HAP-1 (cell line): ENCODE data around the gene HLA-DOB.
"Not testable (repeated sequence)": the region's sequence is repeated elsewhere in the genome, so short reads cannot be mapped to it uniquely, and the experiment has no call there.

Experiments used
- DNase-seq, 2 experiments: peaks; one replicate each; pipeline ENCODE4 v3.0.0-alpha.2; 2016 to 2020; ENCODE audit warnings: low spot score in 2 of 2
- H3K27me3 ChIP-seq: fragments of 250-450 bp; sonication (Bioruptor Pico); 2 replicates; pipeline ENCODE4 v1.5.1; 2020; ENCODE audit warnings: low read depth, mild to moderate bottlenecking, moderate library complexity
- H3K36me3 ChIP-seq: fragments of 250-450 bp; sonication (Bioruptor Pico); replicated peaks from 2 replicates; pipeline ENCODE4 v1.5.1; 2020; ENCODE audit warnings: mild to moderate bottlenecking
- H3K4me1 ChIP-seq: fragments of 250-450 bp; sonication (Bioruptor Pico); 2 replicates; pipeline ENCODE4 v1.5.1; 2020; ENCODE audit warnings: mild to moderate bottlenecking
- H3K4me3 ChIP-seq: fragments of 250-450 bp; sonication (Bioruptor Pico); 2 replicates; pipeline ENCODE4 v1.5.1; 2020; ENCODE audit warnings: mild to moderate bottlenecking, moderate library complexity
- H3K9me3 ChIP-seq: fragments of 250-450 bp; sonication (Bioruptor Pico); 2 replicates; pipeline ENCODE4 v1.5.1; 2020; ENCODE audit warnings: mild to moderate bottlenecking, moderate library complexity
- in situ Hi-C: fragments of 300-500 bp; cut with MboI; formaldehyde crosslinking; loops from 3 replicates; pipeline ENCODE4 v1.14.3; 2020; ENCODE audit warnings: low sequenced_read_pairs, inconsistent platforms, mixed read lengths

Gene HLA-DOB

DNA sequence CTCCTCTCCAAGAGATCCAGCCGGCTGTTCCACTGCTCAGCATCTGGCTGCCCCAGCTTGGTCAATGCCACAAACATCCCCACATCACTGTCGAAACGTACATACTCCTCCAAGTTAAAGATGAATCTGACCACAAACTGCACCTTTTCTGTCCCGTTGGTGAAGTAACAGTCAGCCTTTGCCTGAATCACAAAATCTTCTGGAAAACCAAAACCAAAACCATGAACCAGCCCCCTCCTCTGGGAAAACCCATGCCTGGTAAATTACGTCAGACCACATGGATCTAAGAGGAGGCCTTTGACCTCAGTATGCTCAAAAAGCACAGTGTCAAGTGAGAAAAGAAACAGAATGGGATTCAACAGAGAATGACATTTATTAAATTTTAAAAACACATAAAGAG, 1.7 kb downstream of the HLA-DOB start:
- in situ Hi-C loops = no loop called here
- H3K36me3 ChIP-seq = no peaks in the 10 kb centered on the region
- no peak for DNase-seq

DNA sequence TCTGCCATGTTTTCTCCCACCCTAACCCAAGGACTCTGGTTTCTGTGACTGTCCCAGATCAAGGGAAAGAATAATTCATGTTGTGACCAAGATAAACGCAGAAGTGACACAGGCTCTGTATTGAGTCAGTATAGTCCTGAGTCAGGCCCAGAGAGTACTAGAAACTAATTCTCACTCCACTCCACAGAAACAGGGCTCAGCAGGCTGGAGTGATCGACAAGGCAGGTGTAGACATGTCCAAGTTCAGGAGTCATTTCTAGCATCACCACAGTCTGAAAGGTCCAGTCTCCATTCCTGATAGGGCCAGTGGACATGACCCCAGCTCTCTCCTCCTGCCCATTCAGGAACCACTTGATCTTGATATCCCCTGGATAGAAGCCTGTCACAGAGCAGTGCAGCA, 2.7 kb downstream of the HLA-DOB start:
- Histone ChIP-seq H3K4me1 (peaks cover 7% of the 10 kb centered on the region), H3K36me3 (no peaks in the 10 kb centered on the region), H3K9me3 (no peaks in the 10 kb centered on the region), H3K27me3 (no peaks in the 10 kb centered on the region), H3K4me3 (no peak overlapping the region)
- DNase-seq = no peak
- in situ Hi-C loops = no loop called here

More for the DNA sequence above, 1.7 kb downstream of the HLA-DOB start:
- H3K4me1 ChIP-seq = peaks cover 7% of the 10 kb centered on the region
- H3K4me3 ChIP-seq = no peak overlapping the region
- no peaks in the 10 kb centered on the region for H3K27me3 ChIP-seq
- no peaks in the 10 kb centered on the region for H3K9me3 ChIP-seq

DNA sequence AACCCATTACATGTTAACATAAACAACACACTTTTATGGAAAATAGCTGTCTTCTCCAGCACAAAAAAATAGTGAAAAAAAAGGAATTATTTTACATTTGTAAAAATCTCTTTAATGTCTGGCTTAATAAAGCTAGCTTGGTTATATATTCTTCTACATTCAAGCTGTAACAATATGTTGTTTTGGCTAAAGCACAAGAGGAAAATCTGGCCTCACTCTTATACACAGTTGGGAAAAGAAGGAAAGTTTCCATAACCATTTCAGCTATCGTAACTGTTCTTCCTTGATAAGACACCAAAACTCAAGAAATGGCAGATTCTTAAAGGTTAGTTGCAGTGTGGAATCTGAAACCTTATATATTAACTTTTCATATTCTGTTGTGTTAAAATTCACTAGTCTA, 7.6 kb downstream of the HLA-DOB start:
- DNase-seq = no peak
- no peaks in the 10 kb centered on the region for H3K9me3 ChIP-seq
- H3K4me3 ChIP-seq = no peak overlapping the region
- in situ Hi-C loops = no loop called here
- peaks cover 9% of the 10 kb centered on the region for H3K27me3 ChIP-seq
- no peaks in the 10 kb centered on the region for H3K36me3 ChIP-seq
- no peaks in the 10 kb centered on the region for H3K4me1 ChIP-seq

DNA sequence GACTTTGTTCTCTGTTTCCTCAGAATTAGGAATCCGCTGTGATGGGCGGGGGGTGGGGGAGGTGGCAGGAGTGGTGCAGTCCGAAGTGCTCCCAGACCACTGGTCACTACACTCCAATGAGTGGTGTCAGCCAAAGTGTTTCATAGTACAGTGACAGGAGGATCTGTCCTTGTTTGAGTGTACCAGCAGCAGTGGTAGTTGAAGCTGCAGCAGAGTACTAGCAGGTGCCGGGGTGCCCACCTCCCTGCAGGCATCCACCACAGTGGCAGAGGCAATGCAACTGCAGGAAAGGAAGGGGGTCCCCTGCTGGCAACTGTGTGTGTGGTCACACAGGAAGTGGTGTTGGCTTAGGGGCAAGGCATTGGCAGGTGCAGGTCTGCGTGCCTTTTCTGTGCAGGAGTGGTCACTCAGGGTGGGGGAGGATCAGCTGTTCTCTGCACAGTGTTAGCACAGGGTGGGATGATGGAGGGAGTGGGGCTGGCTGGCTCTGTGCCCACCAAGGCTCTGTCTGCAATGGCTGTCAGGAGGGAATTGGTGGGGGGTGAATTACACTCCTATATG, 9.7 kb downstream of the HLA-DOB start:
- peaks cover 27% of the 10 kb centered on the region for H3K27me3 ChIP-seq
- no peaks in the 10 kb centered on the region for H3K36me3 ChIP-seq
- H3K9me3 ChIP-seq = no peaks in the 10 kb centered on the region
- in situ Hi-C loops = no loop called here
- no peak overlapping the region for H3K4me3 ChIP-seq
- H3K4me1 ChIP-seq = no peaks in the 10 kb centered on the region
- no peak for DNase-seq

DNA sequence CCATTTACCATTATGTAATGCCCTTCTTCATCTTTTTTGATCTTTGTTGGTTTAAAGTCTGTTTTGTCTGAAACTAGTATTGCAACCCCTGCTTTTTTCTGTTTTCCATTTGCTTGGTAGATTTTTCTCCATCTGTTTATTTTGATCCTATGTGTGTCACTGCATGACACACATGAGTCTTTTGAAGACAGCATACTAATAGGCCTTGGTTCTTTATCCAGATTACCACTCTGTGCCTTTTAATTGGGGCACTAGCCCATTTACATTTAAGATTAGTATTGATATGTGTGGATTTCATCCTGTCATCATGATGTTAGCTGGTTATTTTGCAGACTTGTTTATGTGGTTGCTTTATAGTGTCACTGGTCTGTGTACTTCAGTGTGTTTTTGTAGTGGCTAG, 11.4 kb downstream of the HLA-DOB start:
- H3K36me3 ChIP-seq, H3K9me3 ChIP-seq, DNase-seq, H3K4me1 ChIP-seq, in situ Hi-C loops, H3K4me3 ChIP-seq: not testable (repeated sequence)
- H3K27me3 ChIP-seq = peaks cover 29% of the 10 kb centered on the region

DNA sequence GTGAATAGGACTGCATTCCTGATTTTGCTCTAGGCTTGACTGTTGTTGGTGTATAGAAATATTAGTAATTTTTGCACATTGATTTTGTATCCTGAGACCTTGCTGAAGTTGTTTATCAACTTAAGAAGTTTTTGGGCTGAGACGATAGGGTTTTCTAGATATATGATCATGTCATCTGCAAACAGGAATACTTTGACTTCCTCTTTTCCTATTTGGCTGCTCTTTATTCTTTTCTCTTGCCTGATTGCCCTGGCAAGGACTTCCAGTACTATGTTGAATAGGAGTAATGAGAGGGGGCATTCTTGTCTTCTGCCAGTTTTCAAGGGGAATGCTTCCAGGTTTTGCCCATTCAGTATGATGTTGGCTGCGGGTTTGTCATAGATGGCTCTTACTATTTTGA, 13.4 kb downstream of the HLA-DOB start:
- H3K36me3 ChIP-seq = no peaks in the 10 kb centered on the region
- H3K9me3 ChIP-seq = no peaks in the 10 kb centered on the region
- H3K4me3 ChIP-seq = no peak overlapping the region
- no peaks in the 10 kb centered on the region for H3K4me1 ChIP-seq
- in situ Hi-C loops = no loop called here
- peaks cover 33% of the 10 kb centered on the region for H3K27me3 ChIP-seq
- DNase-seq = no peak

DNA sequence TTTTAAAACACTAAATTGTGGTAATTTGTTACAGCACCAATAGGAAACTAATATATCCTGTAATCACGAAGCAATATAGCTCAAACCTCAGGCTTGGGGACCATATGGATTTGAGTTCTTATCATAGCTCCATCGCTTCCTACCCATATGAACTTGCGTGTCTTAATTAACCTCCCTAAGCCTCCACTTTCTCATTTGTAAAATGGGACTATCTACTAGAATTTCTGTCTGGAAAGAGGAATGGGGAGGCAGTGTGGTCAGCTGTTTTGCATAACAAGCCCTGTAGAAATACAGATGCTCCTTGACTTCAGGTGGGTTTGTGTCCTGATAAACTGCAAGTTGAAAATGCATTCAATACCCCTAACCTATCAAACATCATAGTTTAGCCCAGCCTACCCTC, 17.1 kb downstream of the HLA-DOB start:
- H3K4me3 ChIP-seq = no peak overlapping the region
- H3K4me1 ChIP-seq = 0 out of 2 replicates have a peak, but pooled peaks cover 3% of the 10 kb centered on the region
- in situ Hi-C loops = loop anchor here (5.0 to 25.0 kb wide), 3 partner anchors 387 to 715 kb away; no protein-coding TSS in a partner anchor
- H3K9me3 ChIP-seq = no peaks in the 10 kb centered on the region
- H3K27me3 ChIP-seq = peaks cover 36% of the 10 kb centered on the region
- no peak for DNase-seq
- no peaks in the 10 kb centered on the region for H3K36me3 ChIP-seq

DNA sequence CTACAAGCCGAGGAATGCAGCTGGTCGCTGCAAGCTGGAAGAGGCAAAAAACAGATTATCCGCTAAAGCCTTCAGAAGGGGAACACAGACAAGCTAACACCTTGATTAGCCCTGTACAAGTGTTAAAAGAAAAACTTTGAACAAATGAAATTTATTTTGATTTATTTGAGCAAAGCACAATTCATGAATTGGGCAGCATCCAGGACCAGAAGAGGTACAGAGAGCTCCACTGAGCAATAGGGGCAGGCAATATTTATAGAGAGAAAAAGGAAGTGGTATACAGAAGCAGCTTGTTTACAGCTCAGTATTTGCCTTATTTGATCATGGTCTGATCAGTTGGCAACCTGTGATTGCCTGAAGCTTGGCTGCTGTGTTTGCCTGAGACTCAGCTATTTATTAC, 17.6 kb downstream of the HLA-DOB start:
- no peak overlapping the region for H3K4me3 ChIP-seq
- no peak for DNase-seq
- in situ Hi-C loops = loop anchor here (5.0 to 25.0 kb wide), 3 partner anchors 387 to 714 kb away; no protein-coding TSS in a partner anchor
- no peaks in the 10 kb centered on the region for H3K36me3 ChIP-seq
- no peaks in the 10 kb centered on the region for H3K9me3 ChIP-seq
- H3K27me3 ChIP-seq = peaks cover 36% of the 10 kb centered on the region
- H3K4me1 ChIP-seq = 0 out of 2 replicates have a peak, but pooled peaks cover 3% of the 10 kb centered on the region

DNA sequence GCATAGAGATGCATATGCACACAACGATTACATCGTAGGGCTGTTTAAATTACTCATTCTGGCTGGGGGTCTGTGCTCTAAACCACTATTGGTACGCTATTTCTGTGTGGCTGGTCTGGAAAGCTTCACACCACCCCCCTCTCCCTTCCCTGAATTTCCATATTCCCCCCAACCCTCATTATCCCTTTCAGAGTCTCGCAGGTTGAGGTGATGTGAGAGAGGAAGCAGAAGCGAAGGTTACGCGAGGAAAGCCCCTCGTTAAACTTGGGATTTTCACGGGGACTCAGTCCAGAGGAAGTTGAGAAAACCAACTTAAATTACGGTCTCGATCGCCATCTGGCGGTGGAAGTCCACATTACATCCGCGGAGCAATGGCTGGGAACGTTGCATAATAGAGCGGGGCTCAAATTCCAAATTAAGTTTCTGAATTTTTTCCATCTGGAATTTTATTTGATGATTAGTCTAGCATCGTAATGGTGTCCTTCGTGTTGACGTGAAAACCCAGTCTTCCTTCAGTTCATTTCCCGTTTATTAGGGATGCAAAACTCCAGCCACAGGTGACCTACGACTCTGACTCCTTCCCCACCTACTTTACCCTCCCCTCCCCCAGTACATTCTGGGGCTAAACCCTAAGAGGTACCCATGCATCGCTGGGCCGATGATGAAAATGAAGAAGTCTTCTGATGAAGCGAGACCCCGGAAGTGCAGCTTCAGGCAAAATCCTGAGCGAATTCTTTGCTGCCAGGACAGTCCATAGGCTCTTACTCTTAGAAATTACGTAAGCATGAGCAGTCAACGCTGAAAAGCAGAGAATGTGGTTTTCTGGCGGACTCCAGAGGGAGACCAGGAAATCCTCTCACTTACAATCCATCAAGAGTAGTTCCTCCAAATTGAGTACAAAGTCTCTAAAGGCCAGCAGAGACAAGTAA, 19.7 kb downstream of the HLA-DOB start:
- H3K4me3 ChIP-seq = peak overlapping the region; percentile 8; the same call in 1 of the 2 replicates
- no peaks in the 10 kb centered on the region for H3K36me3 ChIP-seq
- DNase-seq = peak; percentile 48 to 87
- H3K4me1 ChIP-seq = 0 out of 2 replicates have a peak, but pooled peaks cover 3% of the 10 kb centered on the region
- H3K9me3 ChIP-seq = no peaks in the 10 kb centered on the region
- peaks cover 23% of the 10 kb centered on the region for H3K27me3 ChIP-seq
- in situ Hi-C loops = loop anchor here (5.0 to 25.0 kb wide), 3 partner anchors 385 to 712 kb away; no protein-coding TSS in a partner anchor

DNA sequence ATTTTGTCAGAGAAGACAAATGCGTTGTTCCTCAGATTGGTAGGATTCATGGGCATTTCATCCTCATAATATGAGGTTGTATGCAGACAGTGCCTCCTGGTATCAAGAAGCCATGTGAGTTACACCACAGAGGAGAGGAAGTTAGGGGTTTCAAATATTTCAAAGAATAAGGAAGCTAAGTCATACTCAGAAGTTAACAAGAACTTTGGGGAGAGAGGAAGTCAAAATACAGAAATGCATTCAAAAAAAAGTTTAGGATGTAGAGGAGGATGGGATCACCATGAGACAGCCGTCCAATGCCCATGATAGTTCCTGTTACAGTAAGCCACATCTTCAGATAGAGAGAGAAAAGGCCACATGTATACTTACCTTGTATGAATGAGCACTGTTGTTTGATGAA, 22.3 kb downstream of the HLA-DOB start:
- Histone ChIP-seq H3K36me3 (no peaks in the 10 kb centered on the region), H3K9me3 (no peaks in the 10 kb centered on the region), H3K4me1 (0 out of 2 replicates have a peak, but pooled peaks cover 3% of the 10 kb centered on the region), H3K27me3 (peaks cover 18% of the 10 kb centered on the region), H3K4me3 (no peak overlapping the region)
- in situ Hi-C loops = loop anchor here (10.0 to 25.0 kb wide), 2 partner anchors 557 to 710 kb away; no protein-coding TSS in a partner anchor
- no peak for DNase-seq

DNA sequence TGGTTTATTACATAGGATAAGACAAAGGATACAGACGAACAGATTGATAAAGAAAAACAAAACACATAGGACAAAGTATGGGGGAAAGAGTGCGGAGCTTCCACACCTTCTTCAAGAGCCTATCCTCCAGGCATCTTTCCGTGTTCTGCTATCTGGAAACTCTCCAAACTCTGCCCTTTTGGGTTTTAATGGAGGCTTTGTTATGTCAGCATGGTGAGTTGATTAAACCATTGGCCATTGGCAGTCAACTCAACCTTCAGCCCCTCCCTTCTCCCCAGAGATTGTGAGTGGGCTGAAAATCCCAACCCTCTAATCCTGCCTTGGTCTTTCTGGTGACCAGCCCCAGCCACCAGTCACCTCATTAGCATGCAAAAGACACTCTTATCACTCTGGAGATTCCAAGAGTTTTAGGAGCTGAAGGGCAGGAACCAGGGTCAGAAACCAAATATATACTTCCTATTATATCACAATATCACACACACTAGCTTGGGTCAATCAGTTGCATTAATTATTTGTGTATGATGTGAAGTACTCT, 23.8 kb downstream of the HLA-DOB start:
- H3K4me3 ChIP-seq = no peak overlapping the region
- peaks cover 20% of the 10 kb centered on the region for H3K27me3 ChIP-seq
- in situ Hi-C loops = loop anchor here (10.0 to 25.0 kb wide), 2 partner anchors 556 to 708 kb away; no protein-coding TSS in a partner anchor
- H3K36me3 ChIP-seq = no peaks in the 10 kb centered on the region
- DNase-seq = no peak
- 0 out of 2 replicates have a peak, but pooled peaks cover 3% of the 10 kb centered on the region for H3K4me1 ChIP-seq
- no peaks in the 10 kb centered on the region for H3K9me3 ChIP-seq

DNA sequence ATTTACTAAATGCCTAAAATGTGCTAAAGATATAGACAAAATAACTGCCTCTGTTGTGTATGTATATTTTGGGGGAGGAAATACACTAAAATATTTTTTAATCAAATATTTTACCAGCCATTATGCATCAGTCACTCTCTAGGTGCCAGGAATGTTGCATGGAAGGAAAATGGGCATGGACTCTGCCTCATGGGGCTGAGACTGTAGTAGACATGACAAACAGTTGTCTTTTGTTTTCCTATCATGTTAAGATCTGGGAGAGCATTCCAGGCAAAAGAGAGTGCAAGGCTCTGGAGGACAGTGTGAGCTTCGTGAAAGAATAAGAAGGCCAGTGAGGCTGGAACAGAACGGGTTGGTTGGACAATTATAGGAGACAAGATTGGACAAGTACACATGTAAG, 26.5 kb downstream of the HLA-DOB start:
- H3K36me3 ChIP-seq = no peaks in the 10 kb centered on the region
- H3K27me3 ChIP-seq = peaks cover 26% of the 10 kb centered on the region
- DNase-seq = no peak
- H3K9me3 ChIP-seq = no peaks in the 10 kb centered on the region
- H3K4me1 ChIP-seq = no peaks in the 10 kb centered on the region
- no peak overlapping the region for H3K4me3 ChIP-seq
- in situ Hi-C loops = loop anchor here (10.0 to 25.0 kb wide), 2 partner anchors 553 to 706 kb away; no protein-coding TSS in a partner anchor

DNA sequence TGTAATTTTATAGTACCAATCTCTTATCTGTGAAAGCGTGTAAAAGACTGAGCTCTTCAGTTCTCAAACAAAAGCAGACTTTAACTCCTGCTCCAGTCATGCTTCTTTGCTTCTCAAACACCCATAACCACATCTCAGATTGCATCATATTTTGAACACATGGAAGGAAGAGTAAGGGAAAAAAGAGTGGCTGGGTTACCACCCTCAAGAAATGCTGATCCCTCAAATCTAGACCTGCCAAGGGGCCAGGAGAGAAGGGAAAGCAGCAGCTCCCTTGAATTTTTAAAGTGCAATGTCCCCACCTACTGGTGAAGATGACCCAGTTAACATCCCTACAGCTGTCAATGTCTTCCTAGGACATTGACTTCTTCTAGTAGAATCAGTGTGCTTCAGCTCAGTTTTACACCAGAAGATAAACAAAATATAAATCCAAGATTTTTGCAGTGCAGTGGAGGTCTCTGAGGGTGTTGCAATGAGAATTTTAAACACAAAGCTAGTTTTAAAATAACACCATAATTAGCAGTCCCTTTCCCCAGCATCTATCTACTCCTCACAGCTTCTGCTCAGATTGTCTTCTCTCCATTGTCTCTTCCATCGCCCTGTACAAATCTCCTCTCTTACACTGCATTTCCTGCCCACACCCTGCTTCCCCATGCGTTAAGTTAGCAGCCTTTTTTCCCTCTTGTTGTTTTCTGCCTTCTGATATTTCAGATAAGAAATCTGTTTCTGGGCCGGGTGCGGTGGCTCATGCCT, 30.8 kb downstream of the HLA-DOB start:
- Histone ChIP-seq H3K4me3 (no peak overlapping the region), H3K27me3 (peaks cover 17% of the 10 kb centered on the region; the same call in 1 of the 2 replicates), H3K4me1 (no peaks in the 10 kb centered on the region), H3K9me3 (no peaks in the 10 kb centered on the region), H3K36me3 (no peaks in the 10 kb centered on the region)
- DNase-seq = peak; percentile 51 to 59
- in situ Hi-C loops = loop anchor here (25.0 kb wide), 1 partner anchor 549 kb away; no protein-coding TSS in a partner anchor
